Tibial nerve (tissue), 4 donors: Measurements from ENCODE around the gene SLC2A4RG. TPM values are rescaled to one million over a fixed set of nuclear protein-coding genes. Genes with fewer than 3 reads are reported as not detected.
A peak's percentile ranks its signal among the peaks of the same experiment; 100 is the strongest.

Experiments
- DNase-seq, 2 donors: peaks; one replicate each; pipeline ENCODE4 v3.0.0-alpha.2; 2019; ENCODE audit warnings: low spot score in 2 of 2
- H3K27ac ChIP-seq, 4 donors: fragments of 200-600 bp; sonication (generic) in 3 of 4; one replicate each; pipeline ENCODE4 v1.5.1; 2017 to 2019; ENCODE audit warnings: mild to moderate bottlenecking in 1 of 4
- H3K27me3 ChIP-seq, 2 donors: fragments of 200-600 bp; sonication (generic) in 1 of 2; one replicate each; pipeline versions ENCODE4 v1.5.1 to v1.6.0; 2017 to 2019
- H3K36me3 ChIP-seq, 3 donors: fragments of 200-600 bp; sonication (generic); one replicate each; pipeline ENCODE4 v1.5.1; 2018 to 2019
- H3K4me1 ChIP-seq, 4 donors: fragments of 200-600 bp; sonication (generic) in 3 of 4; one replicate each; pipeline ENCODE4 v1.5.1; 2017 to 2019
- H3K4me3 ChIP-seq, 4 donors: fragments of 200-600 bp; sonication (generic) in 3 of 4; one replicate each; pipeline ENCODE4 v1.5.1; 2017 to 2019; ENCODE audit warnings: mild to moderate bottlenecking in 1 of 4, moderate library complexity in 1 of 4
- H3K9me3 ChIP-seq, 4 donors: fragments of 200-600 bp; sonication (generic) in 3 of 4; one replicate each; pipeline ENCODE4 v1.5.1; 2017 to 2019
- CTCF ChIP-seq, 5 experiments: fragments of 200-600 bp in 3 of 5; fragments of 450-650 bp in 2 of 5; sonication (generic) in 3 of 5; IDR thresholded peaks; one replicate each; pipeline ENCODE4 v1.5.1; 2016 to 2019; ENCODE audit warnings: antibody characterized with exemption in 5 of 5, mild to moderate bottlenecking in 3 of 5, moderate library complexity in 2 of 5
- EP300 ChIP-seq, 2 donors: sonication (generic); formaldehyde crosslinking; IDR thresholded peaks; one replicate each; pipeline ENCODE4 v1.6.1; 2017; ENCODE audit warnings: antibody characterized with exemption in 2 of 2, mild to moderate bottlenecking in 1 of 2
- POLR2A ChIP-seq, 2 donors: fragments of 450-650 bp; IDR thresholded peaks; one replicate each; pipeline ENCODE4 v1.6.1; 2017; ENCODE audit warnings: antibody characterized with exemption in 2 of 2, mild to moderate bottlenecking in 2 of 2, moderate library complexity in 2 of 2
- WGBS, 2 donors: methylation state at CpG; one replicate each; pipeline ENCODE4 v1.1.5; 2018; 5-methylcytosine and 5-hydroxymethylcytosine counted together
- small RNA-seq: library from RNA; depleted of rRNA; stranded (forward); fragments of <200 nt; gene quantifications from one replicate; pipeline ENCODE3, GENCODE V24; 2016
- total RNA-seq, 4 donors: library from RNA; depleted of rRNA; stranded (reverse); fragments of >200 nt; gene quantifications; one replicate each; pipeline ENCODE4 v1.1.0, GENCODE V29; 2016

SLC2A4RG gene
- total RNA-seq, 4 donors from 2014 or later: 71.5 to 126 (median 72.5) TPM

GRCh38 chr20:63790572-63791168 lies 51.1 kb downstream of the SLC2A4RG start:
- TF ChIP-seq POLR2A (IDR thresholded peaks at IDR 0.05) (no peak), EP300 (IDR thresholded peaks at IDR 0.05) (no peak), CTCF (IDR thresholded peaks at IDR 0.05) (no peak)
- peaks cover 0 to 34% (median 0%) of the 10 kb centered on the region in 3 donors for H3K36me3 ChIP-seq
- no peaks in the 10 kb centered on the region for H3K27me3 ChIP-seq
- no peak overlapping the region for H3K4me3 ChIP-seq
- H3K9me3 ChIP-seq: no peaks in the 10 kb centered on the region
- 90 to 95% methylated on average over 33 to 37 of the region's 37 CpGs for WGBS, 2 donors
- no peak for DNase-seq
- H3K4me1 ChIP-seq: peaks cover 0 to 6% (median 0%) of the 10 kb centered on the region in 4 donors
- H3K27ac ChIP-seq: no peak overlapping the region

GRCh38 chr20:63791497-63792156 lies 52.1 kb downstream of the SLC2A4RG start:
- peak in 1 of 2 donors; percentile 24 for DNase-seq
- peaks cover 0 to 34% (median 0%) of the 10 kb centered on the region in 3 donors for H3K36me3 ChIP-seq
- WGBS, 2 donors: 53 to 60% methylated on average over 18 to 23 of the region's 23 CpGs
- no peaks in the 10 kb centered on the region for H3K9me3 ChIP-seq
- no peaks in the 10 kb centered on the region for H3K27me3 ChIP-seq
- TF ChIP-seq CTCF (IDR thresholded peaks at IDR 0.05) (no peak), EP300 (IDR thresholded peaks at IDR 0.05) (no peak), POLR2A (IDR thresholded peaks at IDR 0.05) (no peak)
- H3K4me1 ChIP-seq: peaks cover 0 to 11% (median 0%) of the 10 kb centered on the region in 4 donors
- H3K27ac ChIP-seq: peak overlapping the region in 2 of 4 donors; percentile 11 to 54
- H3K4me3 ChIP-seq: no peak overlapping the region

- Histone ChIP-seq H3K36me3 (peaks cover 0 to 27% (median 0%) of the 10 kb centered on the region in 3 donors), H3K27ac (no peak overlapping the region), H3K4me1 (peaks cover 0 to 11% (median 0%) of the 10 kb centered on the region in 4 donors), H3K9me3 (no peaks in the 10 kb centered on the region), H3K4me3 (no peak overlapping the region), H3K27me3 (no peaks in the 10 kb centered on the region)
- no peak for TF ChIP-seq CTCF (IDR thresholded peaks at IDR 0.05)
- no peak for TF ChIP-seq EP300 (IDR thresholded peaks at IDR 0.05)
- TF ChIP-seq POLR2A (IDR thresholded peaks at IDR 0.05): no peak
- 70 to 78% methylated on average over 19 to 20 of the region's 20 CpGs for WGBS, 2 donors
- no peak for DNase-seq
Observed at GRCh38 chr20:63792866-63793265, 53.3 kb downstream of the SLC2A4RG start.

Small RNA genes lying within 50 kb of the gene (small RNA-seq; reads per million reads assigned to genes)
- gene LIME1 (not detected), gene TNFRSF6B (not detected)

Other genes starting within 250 kb of the SLC2A4RG start
- not detected for gene EEF1A2, start 240.7 kb upstream of the SLC2A4RG start, total RNA-seq
- gene PPDPF, start 219.0 kb upstream of the SLC2A4RG start, total RNA-seq: 100 to 1,000 TPM in 3 of 4 donors, 10 to 100 TPM in 1; 59.0 to 165 (median 119) TPM
- gene PTK6, start 202.4 kb upstream of the SLC2A4RG start, total RNA-seq: under 1 TPM in 2 of 4 donors, not detected in 2; 0.21 to 0.90 TPM
- gene SRMS, start 192.0 kb upstream of the SLC2A4RG start, total RNA-seq: not detected
- gene FNDC11, start 185.6 kb upstream of the SLC2A4RG start, total RNA-seq: 1 to 10 TPM in 1 of 4 donors, under 1 TPM in 2, not detected in 1; 0.21 to 1.4 (median 0.30) TPM
- 10 to 100 TPM; 16.3 to 33.7 (median 24.7) TPM for gene HELZ2, start 165.5 kb upstream of the SLC2A4RG start, total RNA-seq
- 10 to 100 TPM; 12.5 to 14.7 (median 13.7) TPM for gene GMEB2, start 112.7 kb upstream of the SLC2A4RG start, total RNA-seq
- 10 to 100 TPM; 12.3 to 26.4 (median 15.5) TPM for gene STMN3, start 86.4 kb upstream of the SLC2A4RG start, total RNA-seq
- gene RTEL1, start 81.5 kb upstream of the SLC2A4RG start, total RNA-seq: 10 to 100 TPM; 28.2 to 62.4 (median 46.7) TPM
- 10 to 100 TPM in 3 of 4 donors, 1 to 10 TPM in 1; 8.0 to 61.2 (median 35.9) TPM for gene TNFRSF6B, start 43.1 kb upstream of the SLC2A4RG start, total RNA-seq
- gene ARFRP1, start 31.8 kb upstream of the SLC2A4RG start, total RNA-seq: 10 to 100 TPM; 36.9 to 71.1 (median 50.9) TPM
- gene ZGPAT, start 31.7 kb upstream of the SLC2A4RG start, total RNA-seq: 10 to 100 TPM; 27.5 to 70.8 (median 40.9) TPM
- gene LIME1, start 3.1 kb upstream of the SLC2A4RG start, total RNA-seq: 10 to 100 TPM; 11.4 to 51.9 (median 17.6) TPM
- 10 to 100 TPM; 11.5 to 20.4 (median 12.6) TPM for gene ZBTB46, start 91.5 kb downstream of the SLC2A4RG start, total RNA-seq
- gene ABHD16B, start 121.7 kb downstream of the SLC2A4RG start, total RNA-seq: not detected
- 100 to 1,000 TPM; 108 to 122 (median 115) TPM for gene TPD52L2, start 125.5 kb downstream of the SLC2A4RG start, total RNA-seq
- gene DNAJC5, start 155.3 kb downstream of the SLC2A4RG start, total RNA-seq: 10 to 100 TPM; 30.6 to 40.2 (median 32.1) TPM
- 10 to 100 TPM; 31.2 to 96.0 (median 50.0) TPM for gene UCKL1, start 216.6 kb downstream of the SLC2A4RG start, total RNA-seq
- 10 to 100 TPM in 2 of 4 donors, 1 to 10 TPM in 2; 8.3 to 18.3 (median 11.7) TPM for gene ZNF512B, start 230.2 kb downstream of the SLC2A4RG start, total RNA-seq
- gene SAMD10, start 239.9 kb downstream of the SLC2A4RG start, total RNA-seq: 1 to 10 TPM; 1.3 to 5.1 (median 2.8) TPM
- gene PRPF6, start 241.4 kb downstream of the SLC2A4RG start, total RNA-seq: 10 to 100 TPM; 70.5 to 77.0 (median 73.8) TPM